ENCODE data around the gene ACER3. TPM values are rescaled to one million over a fixed set of nuclear protein-coding genes. Genes with fewer than 3 reads are reported as not detected.

The ACER3 gene
- total and polyA plus RNA-seq, 2 of the 4 experiments (the other 2 are of a cell fraction): 3.5 to 10.0 TPM

GRCh38 chr11:77042111-77042726, 181.5 kb downstream of the ACER3 start:
- in situ Hi-C loops (cut with MboI; ENCODE audit: low sequenced_read_pairs): loop anchor here (25.0 kb wide), 1 partner anchor 305 kb away; no protein-coding TSS in a partner anchor
- Histone ChIP-seq H4K20me1 (ENCODE audit: insufficient read depth, low read length) (no peaks in the 10 kb centered on the region; the same call in 1 of the 2 replicates), H3K9me1 (ENCODE audit: insufficient read depth, low read length) (no peaks in the 10 kb centered on the region; the same call in 1 of the 2 replicates), H2AK9ac (replicated peaks; ENCODE audit: low read depth, low read length, poor library complexity) (peak overlapping the region; percentile 70), H3K4ac (ENCODE audit: low read depth, low read length) (no peak overlapping the region), H4K91ac (ENCODE audit: insufficient read depth, low read depth, low read length) (no peak overlapping the region), H3K4me2 (ENCODE audit: low read depth, low read length) (no peak overlapping the region), H2AK5ac (ENCODE audit: low read depth, low read length) (no peak overlapping the region), H3K9ac (ENCODE audit: low read depth, low read length) (no peak overlapping the region), H3K14ac (replicated peaks; ENCODE audit: low read depth, low read length) (no peak overlapping the region), H3K4me1 (ENCODE audit: control insufficient read depth, insufficient read depth, low read length) (peaks cover 3% of the 10 kb centered on the region; the same call in 1 of the 2 replicates), H3K36me3 (ENCODE audit: control insufficient read depth, insufficient read depth, low read length) (no peaks in the 10 kb centered on the region), H2BK20ac (ENCODE audit: low read depth, low read length) (no peak overlapping the region), H3K23ac (ENCODE audit: low read depth, low read length) (no peak overlapping the region), H3K79me1 (ENCODE audit: low read depth in 1 of 2, low read length in 2 of 2) (no peaks in the 10 kb centered on the region), H4K8ac (ENCODE audit: low read depth in 2 of 2, low read length in 2 of 2) (no peak overlapping the region), H3K4me3 (ENCODE audit: insufficient read depth, low read depth, low read length) (no peak overlapping the region), H3K27ac (ENCODE audit: insufficient read depth, low read length) (no peak overlapping the region), H3K9me3 (ENCODE audit: control insufficient read depth, insufficient read depth, low read length) (no peaks in the 10 kb centered on the region), H2BK15ac (ENCODE audit: low read depth, low read length) (no peak overlapping the region), H2AFZ (replicated peaks; ENCODE audit: low read length, poor library complexity) (peak overlapping the region; percentile 51), H2BK5ac (ENCODE audit: low read depth, low read length, poor library complexity, severe bottlenecking) (no peak overlapping the region), H4K5ac (ENCODE audit: low read depth, low read length) (no peak overlapping the region), H3K56ac (ENCODE audit: extremely low read depth, insufficient read depth, low read length) (no peak overlapping the region), H2BK120ac (ENCODE audit: low read depth, low read length) (no peak overlapping the region), H3K27me3 (ENCODE audit: control insufficient read depth, insufficient read depth, low read length) (peaks cover 27% of the 10 kb centered on the region), H3K18ac (ENCODE audit: low read depth, low read length) (no peak overlapping the region)
- dilution Hi-C loops (cut with HindIII; ENCODE audit: low sequenced_read_pairs, unreplicated experiment): no loop called here
- no peak for TF ChIP-seq MAFK (IDR thresholded peaks at IDR 0.05; ENCODE audit: low read depth, low read length)
- no peak for TF ChIP-seq CEBPB (IDR thresholded peaks at IDR 0.05; ENCODE audit: low read depth, low read length)
- no peak for TF ChIP-seq CHD1 (IDR thresholded peaks at IDR 0.05; ENCODE audit: low read depth, low read length)
- no peak for TF ChIP-seq RFX5 (IDR thresholded peaks at IDR 0.05; ENCODE audit: low read depth, low read length)
- TF ChIP-seq RCOR1 (IDR thresholded peaks at IDR 0.05; ENCODE audit: insufficient replicate concordance, low read length): no peak
- TF ChIP-seq, protein P1, sequence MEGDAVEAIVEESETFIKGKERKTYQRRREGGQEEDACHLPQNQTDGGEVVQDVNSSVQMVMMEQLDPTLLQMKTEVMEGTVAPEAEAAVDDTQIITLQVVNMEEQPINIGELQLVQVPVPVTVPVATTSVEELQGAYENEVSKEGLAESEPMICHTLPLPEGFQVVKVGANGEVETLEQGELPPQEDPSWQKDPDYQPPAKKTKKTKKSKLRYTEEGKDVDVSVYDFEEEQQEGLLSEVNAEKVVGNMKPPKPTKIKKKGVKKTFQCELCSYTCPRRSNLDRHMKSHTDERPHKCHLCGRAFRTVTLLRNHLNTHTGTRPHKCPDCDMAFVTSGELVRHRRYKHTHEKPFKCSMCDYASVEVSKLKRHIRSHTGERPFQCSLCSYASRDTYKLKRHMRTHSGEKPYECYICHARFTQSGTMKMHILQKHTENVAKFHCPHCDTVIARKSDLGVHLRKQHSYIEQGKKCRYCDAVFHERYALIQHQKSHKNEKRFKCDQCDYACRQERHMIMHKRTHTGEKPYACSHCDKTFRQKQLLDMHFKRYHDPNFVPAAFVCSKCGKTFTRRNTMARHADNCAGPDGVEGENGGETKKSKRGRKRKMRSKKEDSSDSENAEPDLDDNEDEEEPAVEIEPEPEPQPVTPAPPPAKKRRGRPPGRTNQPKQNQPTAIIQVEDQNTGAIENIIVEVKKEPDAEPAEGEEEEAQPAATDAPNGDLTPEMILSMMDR (conservative IDR thresholded peaks at IDR 0.05; ENCODE audit: low read depth, low read length): no peak
- no peak for TF ChIP-seq POLR2A (IDR thresholded peaks at IDR 0.05; ENCODE audit: low read depth, low read length)
- no peak for TF ChIP-seq MXI1 (IDR thresholded peaks at IDR 0.05; ENCODE audit: borderline replicate concordance, low read depth, low read length)
- TF ChIP-seq, protein P2, sequence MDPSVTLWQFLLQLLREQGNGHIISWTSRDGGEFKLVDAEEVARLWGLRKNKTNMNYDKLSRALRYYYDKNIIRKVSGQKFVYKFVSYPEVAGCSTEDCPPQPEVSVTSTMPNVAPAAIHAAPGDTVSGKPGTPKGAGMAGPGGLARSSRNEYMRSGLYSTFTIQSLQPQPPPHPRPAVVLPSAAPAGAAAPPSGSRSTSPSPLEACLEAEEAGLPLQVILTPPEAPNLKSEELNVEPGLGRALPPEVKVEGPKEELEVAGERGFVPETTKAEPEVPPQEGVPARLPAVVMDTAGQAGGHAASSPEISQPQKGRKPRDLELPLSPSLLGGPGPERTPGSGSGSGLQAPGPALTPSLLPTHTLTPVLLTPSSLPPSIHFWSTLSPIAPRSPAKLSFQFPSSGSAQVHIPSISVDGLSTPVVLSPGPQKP (IDR thresholded peaks at IDR 0.05; ENCODE audit: borderline replicate concordance, low read depth, low read length): no peak
- TF ChIP-seq FOS (IDR thresholded peaks at IDR 0.05; ENCODE audit: low read depth, low read length): no peak
- no peak for TF ChIP-seq BHLHE40 (IDR thresholded peaks at IDR 0.05; ENCODE audit: low read depth, low read length)
- no peak for TF ChIP-seq SMC3 (IDR thresholded peaks at IDR 0.05; ENCODE audit: low read depth, low read length)
- TF ChIP-seq, protein P3, sequence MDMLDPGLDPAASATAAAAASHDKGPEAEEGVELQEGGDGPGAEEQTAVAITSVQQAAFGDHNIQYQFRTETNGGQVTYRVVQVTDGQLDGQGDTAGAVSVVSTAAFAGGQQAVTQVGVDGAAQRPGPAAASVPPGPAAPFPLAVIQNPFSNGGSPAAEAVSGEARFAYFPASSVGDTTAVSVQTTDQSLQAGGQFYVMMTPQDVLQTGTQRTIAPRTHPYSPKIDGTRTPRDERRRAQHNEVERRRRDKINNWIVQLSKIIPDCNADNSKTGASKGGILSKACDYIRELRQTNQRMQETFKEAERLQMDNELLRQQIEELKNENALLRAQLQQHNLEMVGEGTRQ (IDR thresholded peaks at IDR 0.05; ENCODE audit: low read depth, low read length): no peak
- TF ChIP-seq NFE2L2 (IDR thresholded peaks at IDR 0.05; ENCODE audit: low read depth, low read length): no peak
- no peak for TF ChIP-seq RAD21 (IDR thresholded peaks at IDR 0.05; ENCODE audit: low read length)
- no peak for TF ChIP-seq MAZ (IDR thresholded peaks at IDR 0.05; ENCODE audit: borderline replicate concordance, low read depth, low read length)
- ChIA-PET POLR2A (ENCODE audit: unreplicated experiment) (no interaction called here), CTCF (interaction anchor here (0.6 to 1.2 kb wide), 2 partner anchors 122 to 504 kb away, joined by 3 to 5 read pairs; no protein-coding TSS in a partner anchor)
- no peak for ATAC-seq (ENCODE audit: low read depth)
- no TSS peak for BruUV-seq (replicated peaks)
- DNase-seq: no peak
- WGBS, 2 experiments (ENCODE audit: extremely low coverage in 2 of 2, insufficient read length in 1 of 2): 86% methylated on average over 4 of the region's 13 CpGs; no CpG with 5 or more reads in 1 of the 2 experiments
- intact Hi-C loops (cut with micrococcal nuclease): loop anchor here (10.0 kb wide), 2 partner anchors 503 to 573 kb away; no protein-coding TSS in a partner anchor
